GM18505 (cell line): ENCODE results near the gene PHYHD1.
"Not testable (repeated sequence)": the region's sequence is repeated elsewhere in the genome, so short reads cannot be mapped to it uniquely, and the experiment has no call there.

Experiments
- ATAC-seq: cut with Tn5 transposase; IDR thresholded peaks from one replicate; pipeline ENCODE4 v1.9.1; 2021; ENCODE audit not compliant: unreplicated experiment
- POLR2A ChIP-seq: IDR thresholded peaks from 4 replicates; pipeline ENCODE4 v1.6.1; 2011; ENCODE audit warnings: borderline replicate concordance; ENCODE audit not compliant: insufficient read depth, insufficient read length; ENCODE audit errors: extremely low read depth

Gene PHYHD1

GRCh38 chr9:128919402-128920089 is 1.2 kb upstream of the PHYHD1 start:
- no peak for TF ChIP-seq POLR2A
- no peak for ATAC-seq

GRCh38 chr9:128921881-128922763 is 1.3 kb downstream of the PHYHD1 start:
- no peak for TF ChIP-seq POLR2A
- ATAC-seq, result no peak

GRCh38 chr9:128923493-128923883 is 2.7 kb downstream of the PHYHD1 start:
- no peak for ATAC-seq
- no peak for TF ChIP-seq POLR2A

GRCh38 chr9:128927731-128928411 is 7.1 kb downstream of the PHYHD1 start:
- ATAC-seq, result no peak
- TF ChIP-seq POLR2A, result no peak

GRCh38 chr9:128928624-128929023 is 7.8 kb downstream of the PHYHD1 start:
- TF ChIP-seq POLR2A, result no peak
- no peak for ATAC-seq

GRCh38 chr9:128929560-128929959 is 8.8 kb downstream of the PHYHD1 start:
- TF ChIP-seq POLR2A, result no peak
- ATAC-seq, result no peak

GRCh38 chr9:128933731-128934130 is 12.9 kb downstream of the PHYHD1 start:
- TF ChIP-seq POLR2A, result no peak
- ATAC-seq, result no peak

- ATAC-seq, result no peak
- no peak for TF ChIP-seq POLR2A
Measured at GRCh38 chr9:128936171-128936865, 15.5 kb downstream of the PHYHD1 start.

- no peak for TF ChIP-seq POLR2A
- ATAC-seq, result no peak
Measured at GRCh38 chr9:128937310-128938165, 16.8 kb downstream of the PHYHD1 start.

- TF ChIP-seq POLR2A, result no peak
- no peak for ATAC-seq
Measured at GRCh38 chr9:128940271-128940921, 19.6 kb downstream of the PHYHD1 start.

- no peak for TF ChIP-seq POLR2A
- no peak for ATAC-seq
Measured at GRCh38 chr9:128940946-128941755, 20.4 kb downstream of the PHYHD1 start.

- no peak for ATAC-seq
- no peak for TF ChIP-seq POLR2A
Measured at GRCh38 chr9:128943832-128944620, 23.2 kb downstream of the PHYHD1 start.

GRCh38 chr9:128944966-128945365 is 24.2 kb downstream of the PHYHD1 start:
- ATAC-seq, result not testable (repeated sequence)
